MV-4-11 (cell line): Measurements from ENCODE around the gene DPP10.
"Not testable (repeated sequence)": the region's sequence is repeated elsewhere in the genome, so short reads cannot be mapped to it uniquely, and the experiment has no call there.

Source experiments
- DNase-seq: peaks from one replicate; lab custom pipeline; 2025; lab: John Stamatoyannopoulos, UW

Gene DPP10

DNA sequence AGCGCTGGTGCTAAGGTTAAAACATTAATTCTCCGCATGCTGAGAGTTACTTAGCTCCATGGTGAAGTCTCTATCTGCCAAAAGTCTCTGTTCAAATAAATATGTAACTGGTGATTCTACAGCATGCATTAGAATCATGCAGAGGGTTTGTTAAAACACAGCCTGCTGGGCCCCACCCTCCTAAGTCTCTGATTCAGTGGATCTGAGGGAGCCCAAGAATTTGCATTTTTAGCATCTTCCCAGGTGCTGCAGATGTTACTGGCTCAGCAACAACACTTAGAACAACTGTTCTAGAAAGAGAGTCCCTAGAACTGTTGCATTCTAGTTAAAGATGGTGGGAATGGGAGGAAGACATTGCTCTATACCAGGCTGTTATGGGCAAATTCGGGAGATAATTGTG, 73.4 kb downstream of the DPP10 start:
- no peak for DNase-seq

DNA sequence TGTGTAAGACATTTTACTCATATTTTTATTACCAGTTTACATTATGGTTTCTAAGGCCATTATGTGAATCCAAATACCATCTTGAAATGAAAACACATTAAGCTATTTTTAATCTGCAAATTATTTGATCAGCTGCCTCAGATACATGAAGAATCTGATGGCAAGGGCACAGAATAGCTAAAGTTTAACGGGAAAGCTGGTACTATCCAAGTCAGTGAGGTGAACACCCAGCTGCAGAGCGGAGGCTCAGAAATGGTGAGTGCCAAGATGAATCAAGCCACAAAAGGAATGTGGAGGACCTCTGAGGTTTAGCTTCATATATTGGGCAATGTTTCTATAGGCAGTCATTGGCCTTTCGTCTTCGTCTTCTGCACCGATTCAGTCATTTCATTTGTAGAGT, 75.1 kb downstream of the DPP10 start:
- DNase-seq = no peak

DNA sequence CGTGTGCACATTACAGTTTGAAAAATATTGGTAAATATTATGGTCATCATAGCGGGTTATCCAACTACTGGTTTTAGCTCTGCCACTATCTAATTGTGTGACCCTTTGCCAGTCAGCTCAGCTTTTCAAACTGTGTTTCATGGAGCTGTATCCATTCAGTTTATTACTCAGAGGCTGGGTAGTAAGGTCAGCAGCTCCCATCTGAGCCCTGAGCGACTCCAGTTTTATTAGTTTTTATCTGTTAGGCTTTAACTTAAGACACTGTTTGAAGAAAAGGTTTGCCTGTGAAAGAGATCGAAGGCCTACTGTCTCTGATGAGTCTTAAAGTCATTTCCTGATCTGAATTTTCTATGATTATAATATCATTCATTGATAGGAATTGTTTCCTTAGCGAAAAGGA, 76.3 kb downstream of the DPP10 start:
- DNase-seq = no peak

DNA sequence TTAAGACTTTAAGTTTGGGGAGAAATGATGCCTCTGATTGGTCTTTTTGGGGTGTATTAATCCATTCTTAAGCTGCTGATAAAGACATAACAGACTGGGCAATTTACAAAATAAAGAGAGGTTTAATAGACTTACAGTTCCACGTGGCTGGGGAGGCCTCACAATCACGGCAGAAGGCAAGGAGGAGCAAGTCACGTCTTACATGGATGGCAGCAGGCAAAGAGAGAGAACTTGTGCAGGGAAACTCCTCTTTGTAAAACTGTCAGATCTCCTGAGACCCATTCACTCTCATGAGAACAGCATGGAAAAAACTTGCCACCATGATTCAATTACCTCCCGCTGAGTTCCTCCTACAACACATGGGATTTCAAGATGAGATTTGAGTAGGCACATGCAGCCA, 80.2 kb downstream of the DPP10 start:
- not testable (repeated sequence) for DNase-seq

DNA sequence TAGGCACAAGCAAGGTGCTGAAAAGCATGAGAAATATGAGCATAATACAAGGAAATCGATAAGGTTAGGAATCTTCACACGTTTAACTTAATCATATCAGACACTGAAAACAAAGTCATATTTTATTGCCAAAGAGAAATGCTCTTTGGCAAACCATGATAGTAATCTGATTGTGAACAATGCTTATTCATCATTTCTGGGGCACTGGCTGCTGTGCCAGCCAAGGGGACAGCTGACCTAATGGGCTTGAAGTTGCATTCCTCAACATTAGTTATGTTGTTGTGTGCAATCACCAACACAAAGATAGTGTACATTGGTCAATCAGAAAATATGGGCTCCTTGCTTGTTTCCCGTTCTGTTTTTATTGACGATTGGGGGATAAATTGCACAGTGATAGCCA, 83.5 kb downstream of the DPP10 start:
- no peak for DNase-seq

DNA sequence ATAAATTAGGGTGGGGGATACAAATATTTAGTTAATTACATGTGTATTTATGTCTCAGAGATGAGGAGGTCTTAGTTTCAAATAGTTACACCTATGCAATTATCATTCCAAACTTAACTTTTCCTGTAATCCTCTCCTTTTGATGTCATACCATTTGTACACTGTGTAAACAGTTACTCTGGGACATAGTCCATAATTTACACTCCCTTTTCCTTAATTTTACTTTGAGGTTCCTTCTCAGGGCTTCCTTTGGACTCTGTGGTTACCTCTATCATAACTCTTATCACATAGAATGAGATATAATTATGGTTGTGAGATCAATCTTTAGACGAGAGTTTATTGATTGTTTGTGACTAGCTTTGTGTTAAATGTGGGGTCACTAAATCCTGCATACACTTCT, 84.4 kb downstream of the DPP10 start:
- no peak for DNase-seq

DNA sequence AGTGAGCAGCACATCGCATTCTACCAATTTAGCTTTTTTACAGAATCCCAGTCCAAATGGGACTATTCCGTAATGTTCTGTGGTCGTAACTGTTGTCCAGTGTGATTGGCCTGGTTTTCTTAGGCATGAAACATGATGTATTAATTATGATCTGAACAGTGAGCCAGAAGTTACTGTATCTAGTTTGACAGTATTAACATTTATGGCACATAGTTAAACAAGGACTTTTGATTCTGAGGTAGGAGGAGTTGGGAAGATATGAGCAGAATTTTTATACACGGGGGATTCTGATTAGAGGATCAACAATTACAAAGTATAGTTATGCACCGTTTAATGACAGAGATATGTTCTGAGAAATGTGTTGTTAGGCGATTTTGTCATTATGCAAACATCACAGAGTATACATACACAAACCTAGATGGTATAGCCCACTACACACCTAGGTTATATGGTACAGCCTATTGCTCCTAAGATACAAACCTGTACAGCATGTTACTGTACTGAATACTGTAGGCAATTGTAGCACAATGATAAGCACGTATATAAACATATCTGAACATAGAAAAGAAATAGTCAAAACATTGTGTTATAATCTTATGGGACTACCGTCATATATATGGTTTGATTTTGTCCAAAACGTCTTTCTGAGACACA, 85.0 kb downstream of the DPP10 start:
- DNase-seq = no peak

DNA sequence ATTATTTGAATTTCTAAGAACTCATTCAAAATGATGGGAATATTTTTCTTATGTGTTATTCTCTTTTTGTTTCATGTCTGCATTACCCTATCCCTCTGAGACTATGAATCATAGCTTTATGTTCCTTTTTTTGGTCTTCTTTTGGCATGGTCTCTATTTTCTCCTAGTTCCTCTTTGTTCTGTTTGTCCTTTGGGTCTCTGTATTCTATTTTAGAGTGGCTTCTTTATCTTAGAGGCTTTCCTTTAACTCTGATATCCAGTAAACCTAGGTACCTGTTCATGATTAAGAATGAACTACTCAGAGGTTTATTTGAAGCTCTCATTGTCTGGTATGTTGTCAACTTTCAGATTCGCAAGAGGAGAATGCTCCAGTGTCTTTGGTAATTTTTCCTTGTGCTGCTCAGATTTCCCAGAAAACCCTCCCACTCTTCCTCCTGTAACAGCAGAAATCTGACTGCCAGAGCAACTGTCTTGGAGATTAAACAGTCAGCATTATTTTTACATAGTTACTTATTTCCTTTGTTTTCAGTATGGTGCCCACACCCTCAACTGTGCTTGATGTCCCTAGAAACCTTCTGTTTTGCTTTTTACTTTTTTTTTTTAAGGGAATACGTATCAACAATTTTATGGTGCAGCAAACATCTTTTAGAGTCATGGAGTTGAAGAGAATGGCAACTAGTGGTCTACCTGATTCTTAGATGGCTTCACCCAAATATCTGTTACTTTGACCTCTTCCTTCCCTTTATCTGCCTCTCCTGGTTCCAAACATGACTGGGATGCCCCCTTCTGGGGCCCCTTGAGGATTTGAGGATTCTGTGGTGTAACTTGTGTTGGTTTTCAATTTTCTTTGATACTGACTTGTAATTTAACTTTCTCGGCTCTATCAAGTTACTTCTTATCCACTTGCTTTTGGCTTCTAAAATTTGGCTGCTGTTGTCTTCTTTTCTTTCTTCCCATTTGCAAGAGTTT, 92.0 kb downstream of the DPP10 start:
- DNase-seq = peak; percentile 87

DNA sequence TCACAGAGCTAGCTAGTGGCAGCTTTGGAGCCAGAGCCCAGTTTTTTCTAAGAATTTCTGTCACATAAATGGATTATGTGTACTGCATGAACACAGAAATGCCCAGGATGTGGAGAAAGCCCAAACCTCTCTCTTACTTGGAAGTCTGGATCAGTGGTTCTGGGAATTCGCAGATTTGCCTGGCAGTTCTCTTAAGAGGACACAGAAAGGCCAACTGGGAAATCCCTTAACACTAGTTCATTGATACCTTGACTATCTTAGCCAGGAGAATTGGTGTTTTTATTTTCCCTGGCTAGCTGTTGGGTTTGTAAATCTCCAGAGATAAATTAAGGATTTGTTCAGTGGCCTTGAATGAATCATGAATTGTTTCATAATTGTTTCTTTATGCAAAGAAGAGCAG, 95.3 kb downstream of the DPP10 start:
- DNase-seq = no peak

DNA sequence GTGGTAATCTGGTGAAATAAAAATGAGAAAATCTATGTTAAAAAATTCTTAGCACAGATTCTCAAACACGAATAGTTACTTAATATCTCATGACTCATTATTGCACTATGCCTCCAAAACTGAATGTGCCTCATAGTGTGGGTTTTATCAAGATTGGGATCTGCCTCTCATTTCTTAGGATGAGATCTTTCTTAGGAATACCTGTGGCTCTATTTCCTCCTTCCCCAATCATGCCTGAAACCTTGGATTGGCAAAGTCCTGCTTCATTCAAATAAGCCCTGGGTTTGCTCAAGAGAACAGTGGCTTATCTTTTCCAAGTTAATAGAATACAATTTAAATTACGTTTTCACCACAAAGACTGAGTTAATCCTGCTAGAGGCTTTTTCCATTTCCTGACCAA, 100.3 kb downstream of the DPP10 start:
- DNase-seq = no peak

DNA sequence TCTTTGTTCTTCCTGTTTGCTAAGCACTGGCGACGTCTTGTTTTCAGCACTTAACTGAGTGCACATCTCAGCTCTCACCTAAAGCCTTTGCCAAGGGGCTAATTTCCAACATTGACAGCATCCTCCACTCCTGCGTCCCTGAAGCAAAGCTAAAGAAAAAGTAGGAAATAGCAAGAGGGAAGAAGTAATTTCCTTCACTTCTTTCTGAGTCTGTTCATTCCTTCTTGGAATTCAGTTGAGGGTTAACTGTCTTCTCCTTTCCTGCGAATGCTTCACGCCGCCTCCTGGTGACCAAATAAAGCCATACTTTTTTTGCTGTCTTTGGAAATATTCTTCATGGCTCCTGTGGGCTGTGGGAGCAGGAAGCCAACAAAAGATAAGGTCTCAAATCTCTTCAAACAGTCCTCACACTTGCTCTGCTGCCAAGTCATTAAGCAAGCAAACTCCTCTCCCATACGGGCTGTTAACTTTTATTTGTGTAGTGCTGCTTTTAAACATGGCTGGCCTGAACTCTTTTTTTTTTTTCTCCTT, 100.9 kb downstream of the DPP10 start:
- peak; percentile 8 for DNase-seq

DNA sequence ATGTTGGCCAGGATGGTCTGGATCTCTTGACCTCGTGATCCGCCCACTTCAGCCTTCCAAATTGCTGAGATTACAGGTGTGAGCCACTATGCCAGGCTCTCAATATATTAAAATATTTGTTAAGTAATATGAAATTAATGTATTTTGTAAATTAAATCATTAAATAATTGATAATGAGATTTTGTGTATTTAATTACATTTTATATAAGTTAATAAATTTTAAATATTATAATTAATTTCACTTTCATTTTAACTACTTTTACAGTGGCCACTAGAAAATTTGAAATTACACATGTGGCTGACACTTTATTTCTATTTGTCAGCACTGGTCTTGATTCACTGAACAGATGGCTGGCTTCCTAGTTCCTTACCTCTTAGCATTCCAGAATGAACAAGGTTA, 102.6 kb downstream of the DPP10 start:
- DNase-seq = no peak

DNA sequence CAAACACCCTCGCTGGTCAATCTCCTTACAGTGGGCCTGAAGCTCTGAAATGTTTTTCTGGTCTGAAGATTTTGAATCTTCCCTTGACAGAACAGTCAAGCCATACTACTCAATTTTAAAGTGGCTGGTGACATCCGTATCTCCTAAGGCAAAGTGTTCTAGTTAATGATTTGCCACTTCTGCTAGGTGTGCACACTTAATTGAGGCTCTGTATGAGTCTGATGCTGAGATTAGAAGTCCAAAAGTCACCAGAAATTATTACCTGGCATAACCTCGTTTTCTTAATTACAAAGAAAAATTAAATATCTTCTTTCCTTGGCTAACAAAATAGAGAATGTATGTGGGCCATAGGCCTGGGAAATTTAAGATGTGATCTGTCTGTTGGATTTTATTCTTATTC, 104.1 kb downstream of the DPP10 start:
- DNase-seq = no peak

DNA sequence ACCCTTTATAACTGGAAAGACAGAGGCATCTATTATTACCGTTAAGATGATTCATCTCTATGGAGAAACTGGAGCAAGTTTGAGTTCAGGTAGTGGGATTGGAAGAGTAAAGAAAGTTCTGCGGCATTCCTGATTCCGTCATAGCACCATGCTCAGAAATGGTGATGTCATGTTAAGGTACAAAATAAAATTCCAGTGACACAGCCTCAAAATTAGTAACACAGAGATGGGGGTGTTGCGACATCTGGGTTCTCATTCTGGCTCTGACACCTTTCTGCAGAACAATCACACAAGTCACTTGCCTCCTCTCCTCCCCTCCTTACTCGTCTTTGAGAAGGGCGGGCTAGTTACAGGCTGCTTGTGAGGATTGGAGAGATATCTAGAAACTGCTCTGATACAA, 105.7 kb downstream of the DPP10 start:
- no peak for DNase-seq

DNA sequence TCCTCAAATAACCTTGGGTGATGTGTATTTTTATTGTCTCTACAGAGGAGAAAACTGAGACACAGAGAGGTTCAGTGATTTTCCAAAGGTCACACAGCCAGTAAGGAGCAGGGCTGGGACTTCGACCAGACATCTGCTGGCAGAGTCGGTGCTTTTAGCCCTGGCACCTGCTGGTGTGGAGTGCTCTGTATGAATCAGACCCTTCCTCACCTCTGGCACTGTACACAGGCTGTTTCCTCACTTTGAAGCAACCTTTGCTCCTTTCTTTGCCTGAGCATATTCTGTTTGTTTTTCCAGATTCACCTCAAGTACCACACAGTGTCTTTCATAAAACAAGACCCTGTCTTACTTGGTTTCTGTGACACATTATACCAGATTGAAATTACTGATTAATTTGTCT, 107.9 kb downstream of the DPP10 start:
- DNase-seq = no peak

DNA sequence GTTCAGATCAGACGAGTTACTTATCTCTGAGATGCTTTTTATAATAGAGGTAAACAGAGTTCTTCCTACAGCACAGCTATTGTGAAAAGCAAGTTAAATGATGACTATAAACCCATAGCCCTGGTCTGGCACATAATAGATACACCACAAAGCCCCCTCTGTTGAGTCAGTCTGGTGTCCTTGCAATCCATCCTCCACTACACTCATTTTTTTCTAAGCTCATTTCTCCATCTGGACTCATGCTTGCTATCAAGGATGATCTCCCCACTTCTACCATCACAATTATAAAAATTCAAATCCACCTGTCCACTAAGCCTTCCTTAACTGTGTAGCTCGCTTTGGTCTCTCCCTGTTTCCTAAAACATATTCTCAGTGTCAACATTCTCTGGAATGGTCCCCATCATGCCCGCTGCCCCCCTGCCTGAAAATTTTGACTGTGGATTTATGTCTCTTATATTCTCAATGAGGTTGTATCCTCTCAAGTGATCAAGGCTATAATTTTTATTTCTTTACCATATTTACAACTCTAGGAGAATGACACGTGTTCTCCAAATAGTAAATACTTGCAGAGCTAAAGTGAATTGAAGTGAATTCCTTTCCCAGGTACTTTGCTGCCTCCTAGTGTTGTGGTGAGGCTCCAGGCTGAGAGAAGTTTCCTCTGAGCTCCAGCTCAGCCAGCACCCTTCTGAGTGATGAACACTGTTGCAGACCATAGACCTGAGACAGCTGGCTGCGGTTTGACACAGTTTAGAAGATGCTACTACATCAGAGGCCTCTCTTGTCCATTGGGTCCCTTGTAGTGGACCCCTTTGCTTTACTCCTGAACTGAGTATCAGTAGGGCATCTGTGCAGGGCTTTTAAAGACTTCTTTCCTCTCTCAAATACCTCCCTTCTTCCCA, 108.7 kb downstream of the DPP10 start:
- peak; percentile 48 for DNase-seq

DNA sequence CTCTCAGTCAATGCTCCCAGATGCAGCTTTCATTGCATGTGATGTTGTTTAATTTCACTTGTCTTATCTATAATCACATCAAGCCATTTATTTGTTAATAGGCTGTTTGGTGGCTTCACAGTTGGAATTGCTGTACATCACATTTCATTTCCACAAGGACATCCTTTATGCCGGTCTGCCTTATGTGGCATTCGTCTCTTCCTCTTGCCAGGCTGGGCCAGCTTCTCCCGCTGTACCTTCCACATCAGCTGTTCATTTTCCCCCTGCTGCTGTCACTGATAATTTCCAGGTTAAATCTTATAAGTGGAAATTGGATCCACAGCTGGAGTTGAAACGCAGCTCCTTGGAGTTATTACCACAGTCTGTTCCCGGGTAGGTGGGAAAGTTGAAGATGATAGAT, 110.6 kb downstream of the DPP10 start:
- no peak for DNase-seq

DNA sequence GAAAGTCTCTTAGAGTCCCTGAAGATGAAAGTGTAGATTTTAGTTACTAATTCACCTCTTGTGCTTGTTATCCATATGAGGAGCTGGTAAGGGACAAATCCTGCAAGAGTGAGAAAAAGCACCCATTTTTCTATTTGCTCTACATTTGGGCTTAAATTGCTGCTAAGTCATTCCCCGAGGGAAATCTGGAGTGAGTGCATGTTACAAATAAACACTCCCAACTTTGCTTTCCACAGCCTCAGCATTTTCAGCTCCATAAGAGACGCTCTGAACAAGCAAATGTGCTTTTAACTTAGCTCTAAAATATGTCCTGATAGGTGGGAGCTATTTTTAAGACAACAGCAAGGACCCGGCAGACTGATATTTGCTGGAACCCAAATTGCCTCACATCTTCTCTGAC, 126.7 kb downstream of the DPP10 start:
- DNase-seq = no peak

DNA sequence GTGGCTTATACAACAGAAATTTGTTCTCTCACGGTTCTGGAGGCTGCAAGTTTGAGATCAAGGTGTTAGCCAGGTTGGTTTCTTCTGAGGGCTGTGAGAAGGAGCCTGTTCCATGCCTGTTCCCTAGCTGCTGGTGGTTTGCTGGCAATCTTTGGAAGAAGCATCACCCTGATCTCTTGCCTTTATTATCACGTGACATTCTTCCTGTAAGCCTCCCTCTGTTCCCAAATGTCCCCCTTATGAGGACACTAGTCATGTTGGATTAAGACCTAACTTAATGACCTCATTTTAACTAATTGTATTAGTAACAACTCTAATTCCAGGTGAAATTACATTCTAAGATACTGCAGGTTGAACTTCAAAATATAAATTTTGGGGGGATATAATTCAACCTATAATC, 135.2 kb downstream of the DPP10 start:
- DNase-seq = no peak

DNA sequence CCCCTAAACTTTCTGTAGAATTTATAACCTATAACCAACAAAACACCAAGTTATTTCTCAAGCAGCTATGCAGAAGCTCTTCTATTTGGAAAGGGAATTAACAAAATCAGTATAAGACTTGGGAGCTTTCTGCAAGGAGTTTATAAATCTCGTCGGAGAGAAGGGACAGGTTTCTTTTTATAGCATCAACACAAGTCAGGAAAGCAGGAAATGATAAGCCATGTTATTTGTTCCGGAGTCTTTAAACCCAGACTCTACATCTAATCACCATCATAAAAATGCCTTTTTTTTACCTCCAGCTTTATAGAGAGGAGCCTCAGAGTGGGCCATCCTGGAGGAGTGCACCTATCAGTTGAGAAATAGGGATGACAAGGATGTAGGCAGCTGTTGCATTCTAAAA, 137.1 kb downstream of the DPP10 start:
- DNase-seq = no peak

DNA sequence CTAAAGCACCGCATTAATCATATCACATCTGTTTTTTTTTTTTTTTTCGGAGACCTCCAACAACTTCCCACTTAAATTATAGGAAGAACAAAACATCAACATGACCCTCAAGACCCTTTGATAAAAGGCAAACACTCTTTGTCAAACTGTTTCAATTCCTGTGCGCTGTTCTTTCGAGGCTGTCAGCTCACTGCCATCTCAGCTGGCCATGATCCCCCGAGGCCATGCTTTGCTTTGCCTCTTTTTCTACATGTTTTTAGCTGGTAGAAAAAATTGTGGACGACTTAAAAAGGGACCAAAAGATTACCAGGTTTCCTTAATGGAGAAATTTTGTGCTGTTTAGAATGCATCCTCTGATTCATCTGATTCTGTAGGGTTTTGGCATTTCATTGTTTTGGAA, 138.2 kb downstream of the DPP10 start:
- DNase-seq = no peak

DNA sequence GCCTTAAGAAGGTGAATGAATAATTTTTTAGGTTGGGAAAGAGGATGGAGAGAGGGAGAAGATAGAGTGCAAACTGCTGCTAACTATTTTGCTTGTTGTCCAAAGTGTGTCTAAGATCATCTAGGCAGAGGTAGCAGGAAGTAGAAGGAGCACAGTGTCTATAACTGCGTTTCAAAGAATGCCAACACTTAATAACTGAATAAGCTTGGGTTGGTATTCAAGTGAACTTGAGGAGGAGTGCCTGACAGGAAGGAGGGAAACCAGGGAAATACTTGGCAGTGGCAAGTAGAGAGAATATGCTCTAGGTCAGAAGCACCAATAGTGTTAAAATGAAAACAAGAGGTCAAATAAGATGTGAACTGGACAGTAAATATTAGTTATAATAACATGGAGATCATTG, 155.9 kb downstream of the DPP10 start:
- DNase-seq = no peak
